ENCODE measurements around the gene PHC2. TPM values are rescaled to one million over a fixed set of nuclear protein-coding genes. Genes with fewer than 3 reads are reported as not detected.

Gene PHC2
- total RNA-seq, 1 experiment from 2014 or later = 128 TPM

DNA sequence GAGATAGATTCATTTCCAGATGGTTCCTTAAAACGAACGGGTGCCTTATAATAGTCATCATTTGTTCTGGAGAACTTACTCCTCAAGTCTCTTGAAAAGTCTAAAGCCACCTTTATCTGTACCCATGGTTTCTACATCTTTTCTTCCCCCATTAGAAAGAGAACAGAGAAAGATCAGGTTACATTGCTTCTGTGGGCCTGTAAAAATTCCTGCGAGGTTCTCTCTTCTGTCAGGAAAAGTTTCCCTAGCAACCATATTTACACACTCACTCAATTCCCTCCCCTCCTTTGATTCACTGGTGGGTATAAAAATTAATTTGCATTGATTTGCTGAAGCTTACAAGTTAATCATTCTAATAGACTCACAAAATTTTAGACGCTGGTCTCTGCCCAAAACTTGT, 6.7 kb downstream of the PHC2 start:
- peak; percentile 85 for DNase-seq (ENCODE audit: low read depth)

DNA sequence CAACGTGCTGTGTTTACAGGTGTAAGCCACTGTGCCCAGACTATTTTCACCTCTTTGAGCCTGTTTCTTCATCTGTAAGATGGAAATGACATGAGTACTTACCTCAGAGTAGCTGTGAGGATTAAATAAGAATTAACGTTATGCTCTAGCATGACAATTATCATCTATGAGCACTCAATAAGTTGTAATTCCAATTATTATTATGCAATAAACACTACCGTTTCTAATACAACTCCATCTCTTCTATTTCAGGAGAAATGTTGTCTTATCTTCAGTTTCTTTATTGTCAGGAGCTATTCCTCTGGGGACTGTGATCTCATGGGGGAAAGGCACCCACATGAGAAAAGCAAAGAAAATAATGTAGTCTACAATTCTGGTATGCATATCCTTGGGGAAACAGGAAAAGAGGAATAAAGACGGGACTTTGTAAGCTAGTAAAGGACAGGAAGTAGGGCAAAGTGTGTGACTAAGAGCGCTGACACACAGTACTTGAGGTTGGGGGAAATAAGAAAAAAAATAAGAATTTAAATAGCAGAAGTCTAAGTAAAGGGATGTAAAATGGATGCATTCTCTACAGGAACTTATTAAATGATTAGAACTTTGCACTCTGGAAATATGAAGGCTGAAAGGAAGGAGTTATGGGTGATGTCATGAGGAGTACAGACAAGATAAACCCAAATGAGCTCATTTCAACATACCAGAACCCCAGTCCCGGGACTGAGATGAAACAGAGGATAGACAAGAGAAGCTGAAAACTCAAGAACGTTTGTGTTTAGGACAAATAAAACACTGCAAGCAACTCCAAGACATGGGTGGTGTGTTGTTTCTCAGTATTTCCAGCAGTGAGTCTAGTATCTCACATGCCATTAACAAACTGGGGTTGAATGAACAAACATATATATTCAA, 9.8 kb downstream of the PHC2 start:
- DNase-seq (ENCODE audit: low read depth) = peak; percentile 70

DNA sequence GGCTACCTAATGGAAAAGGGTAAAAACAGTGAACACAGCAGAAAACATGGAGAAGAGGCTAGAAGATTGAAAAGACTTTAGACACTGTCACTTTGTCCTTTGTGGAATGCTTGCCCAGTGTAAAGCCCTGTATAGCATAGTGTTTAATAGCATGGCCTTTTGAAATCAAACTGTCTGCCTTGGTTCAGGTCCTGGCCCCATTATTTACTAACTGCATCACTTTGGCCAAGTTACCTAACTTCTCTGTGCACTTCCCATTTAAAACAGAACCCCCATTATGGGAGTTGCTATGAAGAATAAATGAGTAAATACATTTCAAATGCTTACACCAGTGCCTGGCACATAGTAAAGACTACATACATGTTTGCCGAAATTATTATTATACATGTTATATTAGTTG, 12.1 kb downstream of the PHC2 start:
- no peak for DNase-seq (ENCODE audit: low read depth)

DNA sequence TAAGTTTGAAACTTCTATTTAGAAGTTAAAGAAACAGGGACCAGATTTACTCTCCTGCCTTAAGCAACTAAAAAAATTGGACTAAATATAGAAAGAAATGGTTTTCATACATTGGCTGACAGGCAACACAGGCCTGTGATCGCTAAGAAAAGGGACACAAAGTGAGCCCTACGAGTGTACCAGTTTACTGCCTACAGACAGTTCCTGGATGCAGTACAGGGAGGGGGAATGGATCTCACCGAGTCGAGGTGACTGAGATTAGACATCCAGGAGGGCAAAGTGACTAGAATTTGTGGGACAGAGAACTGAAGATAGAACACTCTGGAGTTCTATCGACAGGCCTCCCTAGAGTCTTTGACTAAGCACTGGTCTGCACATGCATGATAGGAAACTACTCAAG, 16.0 kb downstream of the PHC2 start:
- DNase-seq (ENCODE audit: low read depth) = no peak

DNA sequence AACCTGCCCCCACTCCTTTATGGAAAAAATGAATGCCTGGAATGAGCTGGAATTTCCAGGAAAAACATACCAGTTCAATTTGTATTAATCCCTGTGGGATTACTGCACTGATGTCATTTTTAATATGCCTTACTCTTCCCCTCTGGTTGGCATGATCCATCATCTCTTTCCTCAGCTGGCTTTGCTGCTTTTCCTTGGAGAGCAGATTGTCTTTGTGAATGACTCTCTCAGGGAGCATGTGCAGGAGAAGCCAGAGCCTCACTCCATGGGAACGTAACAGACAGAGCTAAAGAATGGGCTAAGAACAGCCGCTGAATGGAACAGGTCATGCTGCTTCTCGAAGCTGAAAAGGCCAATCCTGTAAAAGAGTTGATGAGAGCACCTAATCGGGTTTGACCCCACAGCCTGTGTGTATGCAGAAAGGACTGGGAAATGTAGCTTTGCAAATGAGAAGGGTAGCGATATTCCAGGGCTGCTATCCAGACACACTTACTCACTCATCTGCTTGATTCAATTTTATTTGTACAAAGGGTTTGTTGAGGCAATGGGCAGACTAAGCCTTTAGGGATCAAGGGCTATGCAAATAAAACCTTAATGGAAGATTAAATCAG, 20.7 kb downstream of the PHC2 start:
- DNase-seq (ENCODE audit: low read depth) = no peak

DNA sequence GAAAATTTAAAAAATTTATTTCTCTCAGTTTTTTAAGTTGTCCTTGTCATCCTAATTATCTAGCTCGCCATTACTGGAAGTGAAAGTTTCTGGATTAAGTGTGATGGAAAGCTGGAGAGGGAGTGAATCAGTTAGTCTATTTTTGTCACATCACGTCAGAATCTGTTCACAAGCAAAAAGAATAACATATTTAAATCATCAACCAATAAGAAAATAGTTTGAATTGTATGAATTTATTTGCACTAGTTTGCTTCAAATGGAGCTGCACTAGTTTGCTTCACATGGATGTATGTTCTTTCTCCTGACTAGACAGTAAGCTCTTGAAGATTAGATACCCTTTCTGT, 22.8 kb downstream of the PHC2 start:
- no peak for DNase-seq (ENCODE audit: low read depth)

DNA sequence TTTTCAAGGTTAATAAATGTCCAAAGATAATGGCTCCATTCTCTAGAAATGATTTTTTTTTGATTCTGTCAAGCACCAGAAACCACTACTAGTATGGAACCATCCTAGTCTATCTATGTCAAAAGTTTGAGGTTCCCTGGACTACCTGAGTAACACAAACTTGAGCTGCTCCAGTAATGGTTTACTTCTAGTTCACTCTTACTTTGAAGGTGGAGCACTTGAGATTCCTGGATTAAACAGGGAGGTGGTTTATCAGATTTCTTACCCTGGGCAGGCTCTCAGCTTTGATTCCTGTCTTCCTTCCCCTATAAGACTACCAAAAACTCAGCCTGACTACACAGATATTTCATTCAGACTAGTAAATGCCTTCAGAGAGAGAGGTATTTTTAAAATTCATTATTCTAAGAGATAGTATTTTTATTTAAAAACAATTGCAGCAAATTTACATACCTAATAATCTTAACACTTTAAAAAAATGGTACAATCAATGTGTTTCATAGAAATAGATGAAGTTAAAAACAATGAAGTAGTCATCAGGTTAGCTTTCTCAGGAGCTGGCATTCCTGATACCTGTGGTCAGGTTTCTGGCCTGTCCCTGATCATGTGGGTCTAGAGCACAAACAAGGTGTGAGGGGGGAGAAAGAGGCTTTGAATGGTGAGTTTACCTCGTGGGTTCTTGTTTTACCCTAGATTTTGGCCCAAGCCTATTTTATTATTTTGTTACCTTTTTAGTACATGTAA, 23.4 kb downstream of the PHC2 start:
- no peak for DNase-seq (ENCODE audit: low read depth)

DNA sequence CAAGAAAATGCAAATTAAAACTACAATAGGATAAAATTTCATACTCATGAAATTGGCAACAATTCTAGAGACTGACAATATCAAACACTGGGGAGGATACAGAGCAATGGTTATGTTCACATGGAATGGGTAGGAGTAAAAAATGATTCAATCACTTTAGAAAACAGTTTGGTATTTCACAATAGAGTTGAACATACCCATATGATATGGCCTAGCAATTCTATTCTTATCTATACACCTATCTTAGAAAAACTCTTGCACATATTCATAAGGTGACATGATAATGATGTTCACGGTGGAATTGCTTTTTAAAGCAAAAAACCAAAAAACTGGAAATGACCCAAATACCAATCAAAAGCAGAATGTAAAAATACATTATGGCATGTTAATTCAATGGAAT, 28.7 kb downstream of the PHC2 start:
- DNase-seq (ENCODE audit: low read depth) = no peak

DNA sequence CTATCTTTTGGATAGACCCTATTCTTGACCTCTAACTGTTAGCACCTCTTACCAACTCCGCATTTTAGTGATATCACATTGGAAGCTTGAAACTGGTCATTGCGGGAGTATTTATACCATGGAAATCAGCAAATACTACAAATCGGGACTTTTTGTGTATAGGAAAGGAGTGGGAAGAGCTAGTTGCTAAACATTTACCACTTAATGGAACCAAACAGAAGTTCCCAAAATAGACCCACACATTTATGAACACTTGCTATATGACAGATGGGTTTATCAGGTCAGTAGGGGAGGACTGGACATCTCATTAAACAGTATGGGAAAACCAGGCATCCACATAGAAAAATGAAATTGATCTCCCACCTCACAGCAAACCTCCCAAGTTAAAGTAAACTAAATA, 29.4 kb downstream of the PHC2 start:
- no peak for DNase-seq (ENCODE audit: low read depth)

DNA sequence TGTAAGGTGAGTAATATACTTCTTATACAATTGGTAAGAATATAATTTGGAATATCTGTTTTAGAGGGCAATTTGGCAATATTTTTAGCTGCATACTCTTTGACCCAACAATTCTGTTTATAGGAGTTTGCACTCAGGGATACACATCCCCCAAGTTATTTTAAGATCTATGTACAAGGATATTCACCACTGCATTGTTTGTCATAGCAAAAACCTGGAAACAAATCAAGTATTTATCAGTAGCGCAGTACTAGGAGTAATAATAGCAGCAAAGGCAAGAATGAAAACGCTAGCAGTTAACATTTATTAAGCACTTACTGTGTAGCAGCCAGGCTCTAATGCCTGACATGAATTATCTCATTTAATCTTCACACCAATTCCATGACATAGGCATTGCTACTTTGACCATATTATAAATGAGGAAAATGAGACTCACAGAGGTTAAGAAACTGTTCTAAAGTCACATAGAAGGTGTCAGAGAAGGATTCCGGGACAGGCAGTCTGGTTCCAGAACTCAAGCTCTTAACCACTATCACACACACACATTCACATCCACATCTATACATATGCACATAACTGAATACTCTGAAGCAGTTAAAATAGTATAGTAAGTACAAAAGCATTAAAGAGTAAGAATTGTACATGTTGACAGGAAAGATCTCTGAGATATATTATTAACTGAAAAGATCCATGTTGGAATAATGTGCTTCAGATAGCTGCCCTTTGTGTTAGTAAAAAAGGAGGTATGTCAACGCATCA, 30.6 kb downstream of the PHC2 start:
- DNase-seq (ENCODE audit: low read depth) = no peak

DNA sequence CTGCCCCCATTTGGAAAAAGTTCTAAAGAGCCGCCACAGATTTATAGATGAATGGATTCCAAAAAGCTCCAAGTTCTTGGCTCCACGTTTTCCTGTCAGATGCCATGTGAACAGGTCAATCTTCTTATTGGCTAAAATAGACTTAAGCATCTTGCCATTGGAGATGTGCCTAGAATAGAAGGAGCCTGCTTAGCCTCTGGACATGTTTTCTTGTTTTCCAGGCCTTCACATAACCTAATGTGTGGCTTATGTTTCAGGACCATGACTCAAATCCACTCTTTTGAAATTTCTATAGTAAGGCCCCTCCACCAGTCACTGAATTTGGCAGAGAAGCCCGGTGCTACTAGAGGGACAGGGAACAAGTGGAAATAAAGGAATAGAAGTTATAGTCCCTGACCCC, 31.5 kb downstream of the PHC2 start:
- no peak for DNase-seq (ENCODE audit: low read depth)

DNA sequence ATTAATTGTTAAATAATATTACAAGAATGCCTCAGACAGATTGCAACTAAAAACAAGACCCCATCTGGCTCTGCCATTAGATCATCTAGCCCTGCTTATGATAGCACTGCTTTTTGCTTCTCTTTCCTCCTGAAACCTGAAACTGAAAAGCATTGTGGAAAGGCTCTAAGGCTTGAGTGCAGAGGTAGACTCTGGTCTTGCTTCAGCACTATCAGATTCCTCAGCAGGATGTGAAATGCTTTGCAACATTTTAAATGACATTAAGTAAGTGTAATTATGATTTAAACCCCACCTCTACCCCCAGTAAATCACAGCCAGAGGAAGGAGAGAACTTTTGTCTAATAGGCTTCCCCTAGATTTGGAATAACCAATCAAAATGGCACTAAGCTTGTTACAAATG, 32.9 kb downstream of the PHC2 start:
- no peak for DNase-seq (ENCODE audit: low read depth)

DNA sequence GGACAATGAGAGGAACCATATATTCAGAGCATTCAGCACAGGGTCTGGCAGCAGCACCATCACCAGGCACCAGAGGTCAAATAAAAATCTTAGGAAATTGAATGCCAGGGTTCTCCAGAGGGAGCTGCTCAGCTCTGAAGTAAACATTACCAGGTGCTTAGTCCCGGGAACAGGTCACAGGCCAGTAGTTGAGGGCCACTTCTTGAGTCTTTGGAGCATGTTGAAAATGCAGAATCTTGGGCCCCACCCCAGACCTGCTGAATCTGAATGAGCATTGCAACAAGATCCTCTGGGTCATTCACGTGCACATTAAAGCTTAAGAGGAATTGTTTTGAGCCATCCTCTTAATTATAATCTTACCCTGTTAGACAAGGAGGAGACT, 33.8 kb downstream of the PHC2 start:
- no peak for DNase-seq (ENCODE audit: low read depth)

DNA sequence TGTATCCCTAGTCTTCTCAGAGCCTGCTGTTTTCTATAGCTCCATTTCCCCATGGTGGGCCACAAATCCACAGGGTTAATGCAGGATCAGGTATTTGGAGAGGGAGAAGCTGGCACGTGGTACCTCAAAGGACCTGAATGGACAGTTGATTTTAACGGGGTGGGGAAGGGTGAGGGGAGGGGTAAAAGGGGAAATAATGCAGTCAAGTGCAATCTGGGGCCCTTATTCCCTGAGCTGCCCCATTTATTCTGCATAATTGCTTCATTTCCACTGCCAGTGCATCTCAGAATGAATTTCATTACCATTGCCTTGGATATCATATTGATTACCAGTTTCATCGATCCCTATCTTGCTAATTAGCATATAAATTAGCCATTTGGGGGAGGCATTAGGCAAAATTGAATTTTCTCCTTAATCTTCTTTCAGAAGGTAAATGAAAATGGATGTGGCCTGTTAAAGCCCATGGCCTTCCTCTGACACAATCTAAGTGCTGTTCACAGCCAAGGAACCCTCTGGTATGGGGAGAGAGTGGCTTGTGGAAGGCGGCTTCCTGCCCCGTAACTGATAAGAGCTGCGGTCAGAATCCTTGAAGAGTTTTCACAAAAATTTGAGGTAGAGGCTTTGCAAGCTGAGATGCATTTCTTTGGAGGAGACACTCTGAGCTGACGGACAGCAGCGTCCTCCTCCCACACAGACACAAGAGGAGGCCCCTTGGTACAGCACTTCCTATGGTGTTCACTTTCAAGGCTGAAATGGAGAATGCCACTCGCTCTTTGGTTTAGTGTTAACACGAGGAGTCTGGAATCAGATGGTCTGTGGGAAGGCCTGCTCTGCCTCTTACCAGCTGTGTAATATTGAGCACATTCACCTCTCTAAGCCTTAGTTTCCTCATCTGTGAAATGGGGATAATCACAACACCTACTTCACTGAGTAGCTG, 34.4 kb downstream of the PHC2 start:
- DNase-seq (ENCODE audit: low read depth) = no peak

DNA sequence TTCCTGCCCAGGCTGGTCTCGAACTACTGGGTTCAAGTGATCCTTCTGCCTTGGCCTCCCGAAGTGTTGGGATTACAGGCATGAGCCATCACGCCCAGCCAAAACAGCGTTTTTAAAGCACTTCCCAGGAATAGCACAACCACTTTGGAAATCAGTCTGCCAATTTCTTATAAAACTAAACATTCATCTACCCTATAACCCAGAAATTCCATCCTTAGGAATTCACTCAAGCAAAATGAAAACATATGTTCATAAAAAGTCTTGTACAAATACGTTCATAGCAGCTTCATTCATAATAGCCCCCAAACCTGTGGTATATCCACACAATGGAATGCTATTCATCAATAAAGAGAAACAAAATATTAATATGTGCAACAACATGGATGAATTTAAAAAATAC, 36.1 kb downstream of the PHC2 start:
- no peak for DNase-seq (ENCODE audit: low read depth)

DNA sequence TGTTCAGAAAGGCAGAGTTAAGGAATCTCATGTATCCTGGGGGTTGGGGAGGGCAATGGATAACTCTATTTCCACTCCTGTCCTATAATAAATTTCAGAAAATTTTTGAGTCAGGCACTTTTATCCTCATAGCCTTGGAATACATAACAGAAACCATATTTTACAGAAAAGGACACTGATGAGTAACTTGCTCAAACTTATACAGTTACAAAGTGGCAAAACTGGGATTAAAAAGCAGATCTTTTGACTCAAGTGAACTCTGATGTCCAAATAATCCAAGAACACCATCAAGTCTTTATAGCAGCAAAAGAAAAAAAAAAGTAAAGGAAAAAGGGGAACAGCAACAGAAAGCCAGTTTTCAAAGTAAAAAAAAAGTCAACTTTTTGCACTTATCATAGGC, 36.9 kb downstream of the PHC2 start:
- no peak for DNase-seq (ENCODE audit: low read depth)

DNA sequence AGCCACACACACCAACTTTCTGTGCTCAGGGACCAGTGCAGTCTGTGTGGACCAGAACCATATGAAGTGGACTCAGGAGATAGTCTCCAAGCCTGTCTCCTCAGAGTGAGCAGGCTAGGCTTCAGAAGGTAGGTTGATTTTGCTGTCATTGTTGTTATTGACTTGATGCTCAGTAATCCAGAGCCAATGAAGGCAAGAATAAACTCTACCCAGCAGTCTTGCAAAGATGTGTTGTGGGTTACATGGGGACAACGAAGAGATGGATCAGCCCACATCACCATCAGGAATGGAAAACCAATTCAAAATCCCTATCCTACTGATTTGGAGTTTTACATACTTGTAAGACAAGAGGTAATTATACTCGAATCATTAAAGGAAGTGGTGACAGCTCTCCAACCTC, 37.4 kb downstream of the PHC2 start:
- DNase-seq (ENCODE audit: low read depth) = no peak

DNA sequence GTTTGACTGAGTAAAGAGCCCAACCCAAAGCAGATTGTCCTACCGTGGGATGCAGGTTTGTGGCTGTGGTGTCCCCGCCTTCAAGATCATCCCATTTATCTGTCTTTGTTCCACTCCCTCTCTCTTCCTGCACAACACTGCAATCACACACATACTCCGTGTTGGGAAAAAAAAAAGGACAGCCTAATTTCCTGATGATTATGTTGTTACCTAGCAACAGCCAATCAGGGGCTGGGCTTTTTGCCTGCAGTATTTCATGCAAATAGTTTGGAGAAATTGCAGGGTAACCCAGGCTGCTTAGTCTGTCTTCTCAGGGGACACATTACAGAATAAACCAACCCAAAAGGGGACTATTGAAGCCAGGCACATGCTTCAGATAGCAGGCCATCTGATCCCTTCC, 38.3 kb downstream of the PHC2 start:
- DNase-seq (ENCODE audit: low read depth) = no peak

DNA sequence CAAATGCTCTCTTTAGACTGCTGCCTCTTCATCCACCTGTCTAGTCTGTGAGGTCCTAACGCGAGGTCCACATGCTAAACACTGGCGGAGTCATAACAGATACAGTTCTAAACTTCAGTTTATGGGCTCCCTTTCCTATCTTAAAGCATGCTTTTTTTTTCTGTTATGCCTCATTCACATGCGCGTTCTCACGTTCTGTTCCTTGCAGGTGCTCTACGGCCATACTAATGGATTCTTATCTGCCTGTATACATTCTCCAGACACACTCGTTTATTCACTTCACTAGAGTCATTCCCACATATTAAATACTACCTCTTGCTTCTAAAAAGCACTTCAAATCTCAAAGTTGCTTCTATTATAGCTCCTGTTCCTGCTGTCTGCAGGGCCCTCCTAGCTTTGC, 38.7 kb downstream of the PHC2 start:
- no peak for DNase-seq (ENCODE audit: low read depth)

DNA sequence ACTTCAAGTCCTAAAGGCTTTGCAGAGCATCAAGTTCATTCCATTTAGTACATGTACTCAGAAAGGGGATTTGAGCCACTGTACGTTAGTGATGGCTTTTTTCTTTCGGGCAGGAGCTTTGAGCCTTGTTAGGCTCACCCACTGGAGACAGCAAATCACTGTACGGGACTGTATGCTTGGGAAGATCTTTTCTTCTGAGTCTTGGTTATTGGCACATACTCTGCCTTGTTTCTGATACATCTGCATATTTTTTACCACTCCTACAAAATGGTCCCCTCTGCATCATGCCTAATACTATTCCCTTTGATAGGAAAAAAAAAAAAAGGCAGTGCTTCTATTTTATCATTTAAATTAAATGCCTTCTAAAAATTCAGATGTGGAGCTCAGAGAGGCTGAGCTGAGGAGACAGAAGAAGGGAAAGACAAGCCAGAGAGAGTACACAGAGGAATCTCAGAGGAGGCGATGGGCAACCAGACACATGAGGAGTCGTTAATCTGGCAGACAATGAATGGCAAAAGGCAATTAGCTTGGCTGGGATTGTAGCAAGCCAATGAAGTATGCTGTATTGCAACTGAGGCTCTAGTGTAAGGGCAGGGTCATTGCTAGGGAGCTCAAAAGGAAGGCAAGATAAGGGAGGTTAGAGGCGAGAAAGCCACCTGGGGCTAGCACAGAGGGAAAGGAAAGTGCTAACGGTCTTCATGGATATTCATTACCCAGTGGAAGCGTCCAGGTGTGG, 39.4 kb downstream of the PHC2 start:
- no peak for DNase-seq (ENCODE audit: low read depth)
